Measurements from ENCODE around the gene RNF126.
"Not testable (repeated sequence)": the region's sequence is repeated elsewhere in the genome, so short reads cannot be mapped to it uniquely, and the experiment has no call there.

The RNF126 gene

DNA sequence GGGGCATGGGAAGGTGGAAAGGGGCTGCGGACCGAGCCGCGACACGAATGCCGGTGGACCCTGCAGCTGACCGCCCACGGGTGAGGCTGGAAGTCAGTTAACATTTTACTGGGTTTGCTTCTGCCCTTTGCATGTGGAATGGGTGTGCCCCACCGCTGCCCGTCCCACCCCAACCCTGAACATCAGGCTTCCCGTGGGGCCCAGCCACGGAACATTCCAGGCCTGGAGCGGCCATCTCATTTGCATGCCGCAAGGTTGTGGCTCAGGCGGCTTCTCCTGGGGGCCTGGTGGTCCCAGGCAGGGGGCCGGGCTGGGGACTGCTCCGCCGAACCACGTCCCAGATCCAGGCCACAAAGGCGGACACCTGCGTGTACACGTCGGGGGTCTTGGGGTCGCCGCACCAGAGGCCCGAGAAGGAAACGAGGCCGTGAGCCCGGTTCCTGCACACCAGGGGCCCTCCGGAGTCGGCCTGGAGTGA lies 22.5 kb upstream of the RNF126 start:
- DNase-seq, result no peak

DNA sequence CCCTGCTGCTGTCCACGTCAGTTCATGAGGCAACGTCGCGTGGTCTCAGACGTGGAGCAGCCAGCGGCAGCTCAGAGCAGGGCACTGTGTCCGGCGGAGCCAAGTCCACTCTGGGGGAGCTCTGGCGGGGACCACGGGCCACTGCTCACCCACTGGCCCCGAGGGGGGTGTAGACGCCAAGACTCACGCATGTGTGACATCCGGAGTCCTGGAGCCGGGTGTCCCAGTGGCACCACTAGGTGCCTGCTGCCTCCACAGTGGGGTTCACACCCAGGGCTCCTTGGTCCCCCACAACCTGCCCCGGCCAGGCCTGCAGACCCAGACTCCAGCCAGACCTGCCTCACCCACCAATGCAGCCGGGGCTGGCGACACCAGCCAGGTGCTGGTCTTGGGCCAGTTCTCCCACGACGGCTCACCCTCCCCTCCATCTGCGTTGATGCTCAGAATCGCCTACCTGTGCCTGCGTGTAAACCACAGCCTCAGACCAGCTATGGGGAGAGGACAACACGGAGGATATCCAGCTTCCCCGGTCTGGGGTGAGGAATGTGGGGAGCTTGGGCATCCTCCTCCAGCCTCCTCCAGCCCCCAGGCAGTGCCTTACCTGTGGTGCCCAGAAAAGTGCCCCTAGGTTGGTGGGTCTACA lies 19.8 kb upstream of the RNF126 start:
- no peak for DNase-seq

GRCh38 chr19:681029-682019 lies 18.3 kb upstream of the RNF126 start:
- no peak for DNase-seq

GRCh38 chr19:680287-681028 lies 17.4 kb upstream of the RNF126 start:
- DNase-seq, result peak; percentile 57

- no peak for DNase-seq
Observed at GRCh38 chr19:679418-680286, 16.6 kb upstream of the RNF126 start.

DNA sequence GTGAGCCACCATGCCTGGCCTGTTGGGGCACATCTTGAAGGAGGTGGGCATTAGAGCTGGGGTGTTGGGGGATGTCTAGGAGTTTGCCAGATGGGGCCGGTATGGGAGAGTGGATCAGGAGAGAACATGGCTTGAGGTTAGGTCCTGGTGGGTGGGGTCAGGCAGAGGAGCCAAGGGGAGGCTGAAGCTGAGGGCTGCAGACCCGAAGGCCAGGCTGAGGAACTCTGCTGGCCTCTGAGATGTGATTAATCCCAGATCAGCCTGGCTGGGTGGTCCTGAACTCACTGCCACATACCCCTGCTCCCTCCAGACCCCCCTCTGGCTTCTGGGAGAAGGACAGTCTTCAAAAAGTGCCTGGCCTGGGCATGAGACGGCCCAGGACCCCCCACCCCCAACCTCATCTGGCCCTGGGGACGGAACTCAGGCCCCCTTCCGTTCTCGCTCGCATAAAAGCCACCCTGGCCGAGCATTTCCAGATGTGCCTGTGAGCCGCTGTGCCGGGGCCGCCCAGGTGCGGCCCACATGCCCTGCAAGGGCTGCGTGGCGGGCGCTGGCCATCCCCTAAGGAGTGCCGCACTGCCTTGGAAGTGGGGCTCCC lies 15.9 kb upstream of the RNF126 start:
- no peak for DNase-seq

DNA sequence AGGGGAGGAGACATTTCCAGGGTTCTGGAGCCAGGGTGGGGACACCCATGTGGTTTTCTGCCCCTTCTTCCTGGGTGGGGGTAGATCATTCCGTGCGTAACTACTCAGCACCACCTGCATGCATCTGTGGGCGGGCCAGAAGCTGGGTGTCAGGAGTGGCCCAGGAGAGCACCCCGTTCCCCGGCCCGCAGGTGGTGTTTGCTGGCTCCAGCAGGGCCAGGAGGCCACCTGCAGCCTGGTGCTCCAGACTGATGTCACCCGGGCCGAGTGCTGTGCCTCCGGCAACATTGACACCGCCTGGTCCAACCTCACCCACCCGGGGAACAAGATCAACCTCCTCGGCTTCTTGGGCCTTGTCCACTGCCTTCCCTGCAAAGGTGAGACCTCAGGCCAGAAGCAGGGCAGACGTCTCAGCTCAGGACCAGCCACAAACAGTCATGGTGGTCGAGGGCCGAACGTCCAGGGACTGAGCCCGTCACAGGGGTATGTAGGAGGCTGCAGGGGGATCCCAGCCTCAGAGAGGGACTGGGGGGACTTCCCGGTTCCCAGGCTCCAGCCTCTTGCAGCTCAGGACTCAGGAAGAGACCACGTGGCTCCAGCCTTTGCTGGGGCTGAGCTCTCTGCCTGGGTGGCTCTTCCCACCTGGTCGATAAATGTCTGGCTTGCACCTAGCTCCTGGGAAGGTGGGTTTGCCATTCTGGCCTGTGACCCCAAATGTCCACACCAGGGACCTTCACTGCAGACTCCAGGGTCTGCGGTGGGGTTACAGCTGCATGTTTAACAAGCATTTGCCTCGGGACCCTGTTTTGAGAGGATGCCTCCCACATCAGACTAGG lies 14.8 kb upstream of the RNF126 start:
- no peak for DNase-seq

DNA sequence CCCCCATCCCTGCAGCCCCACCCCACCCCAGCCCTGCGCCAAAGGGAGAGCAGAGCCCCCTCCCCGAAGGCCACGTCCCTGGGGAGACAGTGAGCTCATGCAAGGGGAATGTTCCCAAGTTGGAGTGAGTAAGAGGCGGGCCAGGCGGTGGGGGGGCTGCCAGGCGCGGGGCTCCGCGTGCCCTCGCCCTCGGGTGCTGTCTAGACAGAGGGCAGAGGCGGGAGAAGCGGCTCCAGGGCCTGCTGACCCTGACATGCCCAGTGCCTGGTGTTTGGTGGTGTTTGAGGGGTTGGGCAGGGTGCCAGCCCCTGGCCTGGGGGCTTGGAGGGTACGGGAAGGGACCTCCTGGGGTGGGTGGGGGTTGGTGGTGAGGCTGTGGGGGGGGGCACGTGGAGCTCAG lies 14.2 kb upstream of the RNF126 start:
- no peak for DNase-seq

DNA sequence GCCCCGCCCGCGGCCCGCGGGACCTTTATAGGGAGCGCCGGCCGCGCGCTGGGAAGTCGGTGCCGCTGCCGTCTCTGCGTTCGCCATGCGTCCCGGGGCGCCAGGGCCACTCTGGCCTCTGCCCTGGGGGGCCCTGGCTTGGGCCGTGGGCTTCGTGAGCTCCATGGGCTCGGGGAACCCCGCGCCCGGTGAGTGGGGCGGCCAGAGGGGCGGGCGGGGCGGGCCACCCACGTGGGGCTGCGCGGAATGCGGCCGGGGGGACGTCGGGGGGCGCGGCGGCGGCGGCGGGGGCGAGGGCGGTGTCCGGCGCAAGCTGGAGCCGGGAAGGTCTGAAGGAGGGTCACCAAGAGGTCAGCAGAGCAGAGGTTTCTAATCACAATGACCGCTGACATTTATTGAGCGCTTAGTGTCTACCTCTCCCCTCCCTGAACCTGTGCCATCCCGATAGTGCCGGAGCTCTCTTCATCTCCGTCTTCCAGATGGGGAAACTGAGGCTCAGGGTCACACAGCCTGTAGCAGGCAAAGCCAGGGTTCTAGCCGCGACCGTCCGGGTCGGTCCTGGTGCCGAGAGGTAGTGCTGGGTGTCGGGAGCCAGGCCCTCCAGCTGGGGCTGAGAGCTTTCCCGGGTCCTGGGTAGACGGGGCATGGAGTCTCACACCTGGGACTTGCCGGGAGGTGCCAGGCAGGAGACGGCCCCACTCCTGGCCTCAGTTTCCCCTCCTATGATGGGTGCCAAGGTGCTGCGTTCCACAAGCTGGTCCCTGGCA lies 13.5 kb upstream of the RNF126 start, which contains the start of gene FSTL3:
TSS of gene FSTL3 (plus strand) at position 54 of the 767 bp plus-strand sequence. CDS start at position 86, 32 bp downstream.
- DNase-seq, result no peak

DNA sequence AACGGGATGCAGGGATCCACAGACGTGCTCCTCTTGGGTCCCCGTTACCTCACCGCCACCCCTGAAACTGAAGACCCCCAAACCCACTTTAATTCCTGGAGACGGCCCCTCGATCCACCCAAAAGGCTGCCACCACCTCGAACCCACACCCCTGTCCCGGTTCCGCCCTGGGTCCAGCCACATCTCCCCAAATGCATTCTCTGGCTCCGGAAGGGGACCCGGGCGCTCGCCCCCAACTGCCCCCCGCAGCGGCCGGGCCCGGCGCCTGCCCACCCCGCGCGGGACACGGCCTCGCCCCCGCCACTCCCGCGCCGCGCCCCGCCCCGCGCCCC lies 13.0 kb upstream of the RNF126 start:
- DNase-seq, result no peak

- no peak for DNase-seq
Observed at GRCh38 chr19:674282-675151, 11.5 kb upstream of the RNF126 start.

DNA sequence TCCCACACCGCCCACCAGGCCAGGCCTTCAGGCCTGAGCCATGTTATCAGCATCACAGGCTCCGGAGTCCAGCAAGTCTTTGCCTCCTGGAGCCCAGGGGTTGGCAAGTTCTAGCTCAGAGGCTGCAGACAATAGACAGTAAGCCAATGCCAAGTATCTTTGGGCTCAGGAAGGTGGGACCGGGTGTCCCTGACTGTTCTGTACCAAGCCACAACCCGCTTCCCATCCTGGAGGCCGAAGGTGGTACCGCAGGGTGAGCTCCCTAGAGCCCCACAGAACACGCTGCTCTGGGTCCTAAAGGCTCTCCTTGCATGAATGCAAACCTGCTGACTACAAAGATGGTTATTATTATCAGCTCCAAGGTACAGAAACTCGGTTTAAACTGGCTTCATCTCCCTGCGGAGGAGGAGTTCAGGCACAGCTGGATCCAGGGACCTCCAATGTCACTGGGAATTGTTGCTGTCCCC lies 7.6 kb upstream of the RNF126 start:
- DNase-seq, result no peak

GRCh38 chr19:668675-669434 lies 5.8 kb upstream of the RNF126 start:
- DNase-seq, result not testable (repeated sequence)

GRCh38 chr19:666985-667573 lies 4.1 kb upstream of the RNF126 start:
- not testable (repeated sequence) for DNase-seq

GRCh38 chr19:664913-665443 lies 2.0 kb upstream of the RNF126 start:
- peak; percentile 30 for DNase-seq

- no peak for DNase-seq
Observed at GRCh38 chr19:663682-664117, 686 bp upstream of the RNF126 start.

GRCh38 chr19:662207-662961 lies 630 bp downstream of the RNF126 start:
- no peak for DNase-seq

Measured in NCI-H524 treated with DMSO at 0.1 percent for 48 hours (cell line).